Daoy (cell line): Measurements from ENCODE around the gene KIAA1586. TPM values are rescaled to one million over a fixed set of nuclear protein-coding genes. Genes with fewer than 3 reads are reported as not detected.
"Not testable (repeated sequence)": the region's sequence is repeated elsewhere in the genome, so short reads cannot be mapped to it uniquely, and the experiment has no call there.

Experiments used
- DNase-seq: peaks from one replicate; pipeline ENCODE4 v3.0.0-alpha.2; 2015; ENCODE audit warnings: low read depth
- total RNA-seq: library from RNA; depleted of rRNA; stranded (reverse); fragments of >200 nt; shearing (Covaris generic); gene quantifications from 2 replicates; pipeline ENCODE4 v1.2.3, GENCODE V29; 2014

KIAA1586 gene
- total RNA-seq, 1 experiment from 2014 or later: 19.7 TPM

DNA sequence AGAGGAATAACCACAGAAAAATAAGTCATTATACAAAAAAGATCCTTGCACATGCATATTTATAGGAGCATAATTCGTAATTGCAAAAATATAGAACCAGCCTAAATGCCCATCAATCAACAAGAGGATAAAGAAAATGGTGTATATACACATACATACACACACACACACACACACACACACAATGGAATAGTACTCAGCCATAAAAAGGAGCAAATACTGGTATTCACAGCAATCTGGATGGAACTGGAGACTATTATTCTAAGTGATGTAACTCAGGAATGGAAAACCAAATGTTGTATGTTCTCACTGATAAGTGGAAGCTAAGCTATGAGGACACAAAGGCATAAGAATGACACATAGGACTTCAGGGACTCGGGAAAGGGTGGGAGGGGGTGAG lies 1.9 kb upstream of the KIAA1586 start:
- no peak for DNase-seq

DNA sequence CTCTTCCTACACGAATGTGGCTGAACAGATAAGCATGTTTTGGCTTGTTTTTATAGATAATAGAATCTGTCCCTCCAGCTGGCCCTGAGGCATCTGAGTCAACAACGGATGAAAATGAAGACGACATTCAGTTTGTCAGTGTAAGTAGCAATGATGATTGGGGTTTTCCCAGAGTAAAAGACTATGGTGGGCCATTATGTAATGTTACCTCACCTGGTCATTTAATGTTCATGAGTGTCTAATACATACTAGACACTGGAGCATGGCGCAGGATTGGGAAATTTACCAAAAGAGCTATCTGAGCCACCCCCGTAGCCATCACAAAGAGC lies 728 bp downstream of the KIAA1586 start:
- not testable (repeated sequence) for DNase-seq

DNA sequence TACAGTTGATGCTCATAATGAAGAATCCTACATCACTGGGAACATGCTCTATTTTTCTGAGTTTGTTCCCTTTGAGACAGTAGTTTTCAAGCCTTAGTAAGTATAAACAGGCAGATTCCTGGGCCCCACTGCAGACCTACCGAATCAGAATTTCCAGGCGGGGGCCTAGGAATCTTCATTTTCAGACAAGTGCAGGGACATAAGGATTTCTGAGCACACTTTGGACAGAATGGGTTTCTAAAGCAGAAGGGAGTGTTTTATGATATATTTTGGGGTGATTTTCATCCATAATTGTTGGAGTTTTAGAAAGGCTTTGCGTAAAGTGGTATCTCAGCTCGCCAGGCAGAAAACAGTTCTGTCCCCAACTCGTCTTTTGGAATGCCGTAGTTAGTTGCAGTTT lies 1.4 kb downstream of the KIAA1586 start:
- DNase-seq: not testable (repeated sequence)

DNA sequence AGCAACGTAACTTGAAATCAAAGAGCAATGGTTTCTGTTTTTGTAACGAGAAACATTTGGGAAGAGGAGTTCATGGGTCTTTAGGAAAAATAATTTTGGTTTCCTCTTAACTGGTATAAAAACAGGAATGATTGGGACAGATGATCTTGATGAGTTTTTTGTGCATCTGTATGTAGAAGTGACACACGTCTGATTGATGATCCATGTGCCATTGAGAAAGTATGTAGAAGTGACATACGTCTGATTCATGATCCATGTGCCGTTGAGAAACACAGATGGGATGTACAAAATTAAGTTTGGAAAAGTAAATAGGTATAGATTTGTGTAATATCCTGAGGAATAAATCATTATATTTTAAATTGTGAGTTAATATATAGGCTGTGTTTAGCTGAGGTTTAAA lies 2.1 kb downstream of the KIAA1586 start:
- DNase-seq: no peak

DNA sequence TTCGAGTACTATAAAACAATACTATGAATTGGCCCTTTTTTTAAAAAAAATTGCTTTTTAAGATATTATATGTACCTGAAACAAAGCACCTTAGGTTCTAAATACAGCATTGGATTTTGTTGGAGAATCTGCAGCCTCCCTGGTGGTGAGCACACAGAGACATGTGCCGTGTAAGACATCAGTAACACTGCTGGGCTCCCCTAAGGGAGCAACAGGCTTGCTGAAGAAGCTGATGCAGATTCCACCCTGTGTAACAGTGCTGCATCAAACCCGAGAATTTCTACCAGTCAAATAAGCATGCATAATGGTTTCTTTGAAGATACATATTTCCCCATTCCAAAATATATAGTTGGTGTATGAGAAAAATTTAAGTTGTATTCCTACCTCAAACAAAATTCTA lies 17.4 kb downstream of the KIAA1586 start:
- no peak for DNase-seq

DNA sequence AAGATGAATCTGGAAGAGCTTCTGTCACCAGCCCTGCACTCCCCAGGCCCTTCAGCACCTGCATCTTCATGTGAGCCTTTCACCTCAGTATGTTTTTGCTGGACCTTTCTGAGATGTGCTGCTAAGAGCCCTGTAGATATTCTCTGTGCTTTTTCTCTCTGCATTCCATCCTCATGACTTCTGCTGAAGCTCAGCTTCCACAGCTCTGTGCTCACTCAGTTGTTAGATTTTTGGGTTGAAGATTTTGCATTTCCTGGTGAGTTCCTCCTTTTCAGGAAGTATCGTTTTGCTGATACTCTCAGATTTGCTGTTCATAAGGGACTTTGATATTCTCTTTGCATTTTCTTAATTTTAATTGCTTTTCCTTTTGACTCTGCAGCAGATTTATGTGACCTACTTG lies 18.3 kb downstream of the KIAA1586 start:
- no peak for DNase-seq

DNA sequence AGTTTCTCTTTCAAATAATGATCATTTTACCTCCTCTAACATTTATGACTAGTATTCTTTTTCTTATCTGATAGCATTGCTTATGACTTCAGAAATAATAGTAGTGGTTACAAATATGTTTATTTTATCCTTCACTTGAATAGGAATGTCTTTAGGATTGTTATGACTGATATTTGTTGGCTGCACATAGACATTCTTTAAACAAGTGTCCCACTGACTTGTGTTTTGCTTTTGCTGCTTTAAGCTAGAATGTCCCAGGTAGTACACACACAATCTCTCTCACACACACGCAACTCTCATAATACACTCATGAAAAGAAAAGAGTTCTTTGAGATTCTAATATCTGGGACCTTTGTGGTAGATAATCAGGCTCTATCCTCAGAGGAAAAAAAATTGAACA lies 21.6 kb downstream of the KIAA1586 start:
- no peak for DNase-seq

DNA sequence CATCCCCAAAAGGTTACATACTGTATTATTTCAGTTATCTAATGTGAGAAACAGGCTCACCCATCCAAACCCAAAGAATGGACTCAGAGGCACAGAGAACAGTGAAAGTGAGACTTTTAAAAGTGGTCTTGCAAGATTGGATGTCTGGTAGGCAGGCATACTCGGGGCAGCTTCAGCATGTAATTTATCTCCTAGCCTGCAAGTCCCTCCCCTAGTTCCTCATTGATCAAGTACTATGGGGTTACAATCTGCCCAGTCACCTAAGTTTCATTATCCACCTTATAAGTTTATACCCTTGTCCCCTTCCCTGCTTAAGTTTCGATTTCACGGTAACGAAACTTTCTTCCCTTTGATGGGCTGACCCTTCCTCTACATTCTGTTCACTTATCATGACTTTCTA lies 22.7 kb downstream of the KIAA1586 start:
- DNase-seq: no peak

DNA sequence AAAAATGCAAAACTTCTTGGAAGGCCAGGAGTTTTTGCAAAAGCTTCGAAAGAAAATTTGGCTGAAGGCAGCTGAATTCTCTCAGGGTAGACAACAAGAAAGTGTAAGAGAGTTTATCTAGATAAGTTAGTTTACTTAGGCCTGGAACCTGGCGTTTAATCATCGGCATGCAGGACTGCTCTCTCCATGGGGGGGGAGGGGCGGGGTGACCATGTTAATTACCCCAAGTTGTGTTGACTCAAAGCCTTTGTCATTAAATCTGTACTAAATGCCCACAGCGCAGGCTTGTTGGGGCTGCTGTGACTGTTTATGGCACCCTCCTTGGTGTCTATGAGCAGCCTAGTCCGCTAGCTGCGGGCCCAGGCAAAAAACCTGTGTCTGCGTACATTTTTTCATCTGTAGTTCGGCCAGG lies 23.4 kb downstream of the KIAA1586 start:
- DNase-seq: no peak

DNA sequence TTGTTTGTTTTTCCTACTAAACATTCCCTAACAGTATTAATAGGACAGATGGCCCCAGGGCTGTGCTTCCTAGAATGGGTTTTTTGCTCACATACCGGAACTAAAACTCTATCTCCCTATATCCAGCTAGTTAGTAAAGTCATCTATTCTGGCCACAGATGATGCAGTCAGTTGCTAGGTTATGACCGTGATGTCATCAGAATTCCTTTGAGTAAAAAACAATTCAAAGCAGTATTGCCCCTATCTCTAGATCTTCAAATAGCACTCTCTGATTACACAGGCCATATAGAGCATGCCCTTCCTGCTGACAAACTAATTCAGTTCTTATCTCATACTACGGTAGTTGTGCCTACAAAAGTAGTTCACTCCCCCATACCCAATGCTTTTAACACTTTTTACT lies 25.6 kb downstream of the KIAA1586 start:
- no peak for DNase-seq

DNA sequence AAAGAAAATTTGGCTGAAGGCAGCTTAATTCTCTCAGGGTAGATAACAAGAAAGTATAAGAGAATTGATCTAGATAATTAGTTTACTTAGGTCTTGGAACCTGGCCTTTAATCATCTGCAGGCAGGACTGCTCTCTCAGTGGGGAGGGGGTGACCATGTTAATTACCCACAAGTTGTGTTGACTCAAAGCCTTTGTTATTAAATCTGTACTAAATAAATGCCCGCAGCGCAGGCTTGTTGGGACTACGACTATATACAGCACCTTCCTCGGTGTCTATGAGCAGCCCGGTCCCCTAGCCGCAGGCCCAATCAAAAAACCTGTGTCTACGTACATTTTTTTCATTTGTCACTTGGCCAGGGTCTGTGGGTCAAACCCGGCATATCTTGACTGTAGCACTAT lies 27.9 kb downstream of the KIAA1586 start:
- DNase-seq: no peak

DNA sequence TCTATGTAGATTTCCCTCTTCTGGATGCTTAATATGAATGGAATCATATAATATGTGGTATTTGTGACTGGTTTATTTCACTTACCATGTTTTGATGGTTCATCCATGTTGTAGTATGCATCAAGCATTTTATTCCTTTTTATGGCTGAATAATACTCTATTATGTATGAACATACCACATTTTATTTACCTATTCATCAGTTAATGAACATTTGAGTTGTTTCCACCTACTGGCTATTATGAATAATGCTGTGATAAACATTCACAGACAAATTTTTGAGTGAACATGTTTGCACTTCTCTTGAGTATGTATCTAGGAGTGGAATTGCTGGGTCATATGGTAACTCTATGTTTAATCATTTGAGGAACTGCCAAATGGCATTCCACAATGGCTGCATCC lies 28.6 kb downstream of the KIAA1586 start:
- DNase-seq: no peak

DNA sequence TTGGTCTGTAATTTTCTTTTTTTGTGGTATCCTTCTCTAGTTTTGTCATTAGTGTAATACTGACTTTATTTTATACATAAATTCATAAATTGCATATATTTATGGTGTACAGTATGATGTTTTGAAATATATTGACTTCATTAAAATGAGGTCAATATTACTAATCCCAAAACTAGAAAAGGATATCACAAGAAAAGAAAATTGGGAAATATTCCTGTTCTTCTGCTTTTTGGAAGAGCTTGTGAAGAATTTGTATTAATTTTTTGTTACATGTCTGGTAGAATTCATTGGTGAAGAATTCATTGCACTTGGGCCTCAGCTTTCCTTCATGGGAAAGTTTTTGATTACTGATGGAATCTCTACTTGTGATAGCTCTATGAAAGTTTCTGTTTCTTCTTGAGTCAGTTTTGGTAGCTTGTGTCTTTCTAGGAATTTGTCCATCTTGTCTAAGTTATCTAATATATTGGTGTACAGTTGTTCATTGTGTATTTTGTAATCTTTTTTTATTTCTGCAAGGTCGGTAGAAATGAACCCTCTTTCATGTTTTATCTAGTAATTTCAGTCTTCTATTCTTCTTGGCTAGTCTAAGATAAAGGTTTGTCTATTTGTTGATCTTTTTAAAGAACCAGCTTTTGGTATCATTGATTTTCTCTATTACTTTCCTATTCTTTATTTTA lies 32.2 kb downstream of the KIAA1586 start:
- no peak for DNase-seq

DNA sequence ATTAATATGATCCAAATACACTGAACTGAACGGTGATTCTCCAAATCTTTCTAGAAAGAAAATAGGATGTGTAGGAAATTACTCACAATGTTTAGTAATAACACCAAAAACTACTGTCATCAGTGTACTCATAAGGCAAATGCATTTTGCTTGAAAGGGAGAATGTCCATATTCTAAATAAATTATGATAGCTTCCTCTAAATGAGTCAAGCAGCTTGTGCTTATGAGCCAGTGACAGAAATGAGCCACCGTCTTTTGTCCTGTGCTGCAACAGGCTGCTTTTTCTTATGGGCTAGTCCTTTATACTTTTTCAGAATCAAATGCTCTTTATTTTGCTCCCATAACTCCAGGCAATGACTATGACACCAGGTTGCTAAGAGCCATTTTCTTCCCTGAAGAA lies 39.0 kb downstream of the KIAA1586 start:
- no peak for DNase-seq

DNA sequence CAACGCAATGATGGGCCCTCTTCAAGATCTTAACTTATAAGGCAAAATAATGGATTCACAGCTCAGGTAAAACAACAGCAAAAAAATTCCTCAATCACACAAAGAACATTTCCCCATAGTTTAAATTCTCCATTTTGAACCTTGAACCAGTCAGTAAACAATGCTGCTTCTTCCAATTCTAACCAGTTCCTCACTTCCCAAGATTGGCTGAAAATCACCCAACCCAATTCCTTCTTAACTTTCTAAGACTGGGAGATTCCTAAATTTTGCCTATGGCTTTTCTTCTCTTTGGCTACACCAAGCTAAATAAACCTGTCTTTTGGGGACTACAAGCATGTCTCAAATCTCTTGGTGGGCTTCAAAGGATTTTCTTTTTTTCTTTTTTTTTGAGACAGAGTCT lies 40.4 kb downstream of the KIAA1586 start:
- no peak for DNase-seq

DNA sequence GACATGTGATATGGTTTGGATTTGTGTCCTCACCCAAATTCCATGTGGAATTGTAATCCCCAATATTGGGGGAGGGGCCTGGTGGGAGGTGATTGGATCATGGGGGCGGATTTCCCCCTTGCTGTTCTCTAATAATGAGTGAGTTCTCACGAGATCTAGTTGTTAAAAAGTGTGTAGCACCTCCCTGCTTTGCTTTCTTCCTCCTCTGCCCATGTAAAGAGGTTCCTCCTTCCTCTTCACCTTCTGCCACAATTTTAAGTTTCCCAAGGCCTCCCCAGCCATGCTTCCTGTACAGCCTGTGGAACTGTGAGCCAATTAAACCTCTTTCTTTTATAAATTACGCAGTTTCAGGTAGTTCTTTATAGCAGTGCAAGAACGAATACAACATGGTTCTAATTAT lies 41.4 kb downstream of the KIAA1586 start:
- no peak for DNase-seq

DNA sequence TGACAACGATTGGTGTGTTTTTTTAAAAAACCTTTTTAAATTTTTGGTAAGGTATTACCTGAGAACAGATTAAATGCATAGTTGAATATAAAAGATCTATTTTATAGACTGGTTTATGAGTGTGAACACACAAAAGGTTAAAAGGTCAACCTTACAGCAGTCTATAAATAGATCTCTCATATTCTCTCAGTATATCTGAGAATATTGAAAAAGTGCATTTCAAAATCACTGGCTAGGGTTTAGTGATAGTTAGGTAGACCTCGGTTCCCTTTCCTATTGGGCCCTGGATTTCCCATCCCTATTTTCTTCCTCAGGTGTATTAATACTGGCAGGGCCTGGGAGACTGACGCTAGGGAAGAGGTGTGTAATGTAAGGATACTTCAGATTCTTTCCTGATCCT lies 42.8 kb downstream of the KIAA1586 start:
- DNase-seq: no peak

DNA sequence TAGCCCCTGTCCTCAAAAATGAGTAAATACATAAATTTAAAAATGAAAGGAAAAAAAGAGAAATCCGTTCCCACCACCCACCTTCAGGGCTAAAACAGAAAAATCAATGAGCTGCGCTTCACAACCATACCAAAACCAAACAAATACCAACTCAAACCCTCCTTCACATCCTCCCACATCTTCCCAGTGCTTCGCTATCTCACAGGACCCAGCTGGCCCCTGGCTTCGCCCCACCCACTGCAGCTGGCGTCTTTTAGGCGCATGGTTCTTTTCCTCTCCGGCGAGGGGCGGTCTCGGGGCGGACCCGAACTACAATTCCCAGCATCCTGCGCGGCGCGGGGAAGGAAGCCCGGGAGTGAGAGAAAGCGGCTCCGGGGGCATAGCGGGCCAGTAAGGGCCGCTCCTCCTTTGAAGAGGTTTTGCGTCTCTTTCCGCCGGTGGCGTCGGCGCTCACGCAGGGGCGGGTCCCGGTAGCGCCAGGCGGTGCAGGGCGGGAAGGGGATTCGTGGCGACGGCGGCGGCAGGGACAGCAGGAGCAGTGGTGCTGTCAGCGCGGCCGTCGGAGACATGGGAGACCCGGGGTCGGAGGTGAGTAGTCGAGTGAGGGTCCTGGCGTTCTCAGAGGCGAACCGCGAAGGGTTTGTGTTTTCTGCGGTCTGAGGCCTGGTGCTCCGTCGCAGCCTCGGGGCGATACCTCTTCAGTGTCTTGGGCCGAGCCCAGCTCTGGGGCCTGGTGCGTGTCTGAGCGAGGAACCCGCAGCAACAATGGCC lies 43.4 kb downstream of the KIAA1586 start, which contains the start of gene ZNF451:
TSS of gene ZNF451 (plus strand) at position 502 of the 771 bp plus-strand sequence. CDS start at position 568, 66 bp downstream.
- DNase-seq: peak; percentile 99

DNA sequence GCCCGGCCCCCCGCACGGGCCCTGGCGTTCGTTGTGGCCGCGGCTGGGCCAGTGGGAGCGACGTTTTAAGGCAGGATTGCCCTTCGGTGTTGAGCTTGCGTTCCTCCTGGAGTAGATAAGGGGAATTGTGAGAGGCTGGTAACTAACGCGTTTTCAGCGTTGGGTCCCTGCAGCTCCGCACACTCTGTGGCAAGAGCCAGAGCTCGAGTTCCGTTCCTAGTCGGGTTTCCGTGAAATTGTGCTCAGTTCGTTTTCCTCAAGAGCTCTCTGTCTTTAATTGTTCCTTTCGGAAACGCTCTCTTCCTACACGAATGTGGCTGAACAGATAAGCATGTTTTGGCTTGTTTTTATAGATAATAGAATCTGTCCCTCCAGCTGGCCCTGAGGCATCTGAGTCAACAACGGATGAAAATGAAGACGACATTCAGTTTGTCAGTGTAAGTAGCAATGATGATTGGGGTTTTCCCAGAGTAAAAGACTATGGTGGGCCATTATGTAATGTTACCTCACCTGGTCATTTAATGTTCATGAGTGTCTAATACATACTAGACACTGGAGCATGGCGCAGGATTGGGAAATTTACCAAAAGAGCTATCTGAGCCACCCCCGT lies 44.1 kb downstream of the KIAA1586 start:
- not testable (repeated sequence) for DNase-seq

DNA sequence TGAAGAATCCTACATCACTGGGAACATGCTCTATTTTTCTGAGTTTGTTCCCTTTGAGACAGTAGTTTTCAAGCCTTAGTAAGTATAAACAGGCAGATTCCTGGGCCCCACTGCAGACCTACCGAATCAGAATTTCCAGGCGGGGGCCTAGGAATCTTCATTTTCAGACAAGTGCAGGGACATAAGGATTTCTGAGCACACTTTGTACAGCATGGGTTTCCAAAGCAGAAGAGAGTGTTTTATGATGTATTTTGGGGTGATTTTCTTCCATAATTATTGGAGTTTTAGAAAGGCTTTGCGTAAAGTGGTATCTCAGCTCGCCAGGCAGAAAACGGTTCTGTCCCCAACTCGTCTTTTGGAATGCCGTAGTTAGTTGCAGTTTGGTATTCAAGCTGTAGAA lies 44.9 kb downstream of the KIAA1586 start:
- DNase-seq: not testable (repeated sequence)

DNA sequence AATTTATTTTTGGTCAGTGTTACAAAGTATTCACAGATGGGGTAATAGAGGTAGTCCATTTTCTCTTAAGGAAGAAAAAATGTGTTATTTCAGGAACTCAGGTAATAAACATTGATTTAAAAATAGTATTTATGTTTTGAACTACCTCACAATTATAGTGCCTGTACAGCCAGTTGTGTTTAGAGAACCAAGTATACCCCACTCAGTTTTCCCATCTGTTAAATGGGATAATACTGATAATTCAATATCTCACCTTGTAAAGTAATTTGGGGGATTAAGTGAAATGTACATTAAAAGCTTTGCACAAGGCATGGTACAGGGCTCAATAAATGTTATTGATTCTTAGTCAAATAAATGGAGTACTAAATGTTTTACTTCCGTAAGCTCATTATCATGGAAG lies 48.2 kb downstream of the KIAA1586 start:
- DNase-seq: no peak

DNA sequence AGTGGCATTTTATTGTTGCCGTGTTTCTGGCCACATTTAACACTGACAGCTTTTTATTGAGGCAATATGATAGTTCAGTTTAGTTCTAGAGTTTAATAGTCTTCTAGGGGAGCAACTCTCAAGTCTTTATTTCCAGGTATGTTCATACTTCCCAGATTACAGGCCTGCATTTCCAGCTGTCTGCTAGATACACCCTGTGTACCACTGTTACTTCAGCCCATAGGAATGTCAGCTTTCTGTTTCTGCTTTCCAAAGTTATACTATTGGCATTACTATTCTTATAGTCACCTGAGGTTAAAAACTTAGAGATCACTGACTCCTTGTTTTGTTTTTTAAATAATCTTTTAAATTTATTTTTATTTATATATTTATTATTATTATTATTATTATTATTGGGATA lies 51.1 kb downstream of the KIAA1586 start:
- DNase-seq: no peak

DNA sequence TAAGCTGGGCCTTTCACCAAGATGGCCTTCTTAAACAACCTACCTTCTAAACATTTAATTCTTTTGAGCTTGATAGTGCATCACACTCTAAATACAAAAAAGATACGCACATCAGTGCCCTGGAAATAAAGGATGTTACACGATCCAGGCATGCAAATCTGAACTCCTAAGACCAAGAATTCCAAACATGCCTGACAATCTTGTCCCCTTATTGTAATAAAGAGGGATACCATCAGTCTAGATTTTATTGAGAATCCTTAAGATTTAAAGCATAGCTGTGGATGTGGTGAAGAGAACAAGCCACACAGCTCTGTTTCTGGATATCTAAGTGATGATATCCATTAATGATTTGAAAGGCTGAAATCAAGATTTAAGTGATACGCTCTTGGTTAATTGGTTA lies 56.5 kb downstream of the KIAA1586 start:
- no peak for DNase-seq
